Endothelial cell (in vitro differentiated cells): ENCODE data around the gene ZBTB20. TPM values are rescaled to one million over a fixed set of nuclear protein-coding genes. Genes with fewer than 3 reads are reported as not detected.

Source experiments
- DNase-seq: peaks from one replicate; pipeline ENCODE4 v3.0.0; 2021; ENCODE audit warnings: low spot score
- H3K27ac Mint-ChIP-seq: one replicate; pipeline ENCODE4 v1.8.0; 2021; ENCODE audit warnings: mixed read lengths, inconsistent platforms; ENCODE audit not compliant: unreplicated experiment
- H3K27me3 Mint-ChIP-seq: one replicate; pipeline ENCODE4 v1.8.0; 2021; ENCODE audit warnings: mild to moderate bottlenecking, moderate library complexity, mixed read lengths, inconsistent platforms; ENCODE audit not compliant: unreplicated experiment
- H3K36me3 Mint-ChIP-seq: one replicate; pipeline ENCODE4 v1.8.0; 2021; ENCODE audit warnings: mild to moderate bottlenecking, low read depth, mixed read lengths, inconsistent platforms; ENCODE audit not compliant: unreplicated experiment
- H3K4me1 Mint-ChIP-seq: one replicate; pipeline ENCODE4 v1.8.0; 2021; ENCODE audit warnings: mild to moderate bottlenecking, mixed read lengths, inconsistent platforms; ENCODE audit not compliant: unreplicated experiment
- H3K4me3 Mint-ChIP-seq: one replicate; pipeline ENCODE4 v1.8.0; 2021; ENCODE audit warnings: mild to moderate bottlenecking, mixed read lengths, inconsistent platforms; ENCODE audit not compliant: unreplicated experiment
- H3K9me3 Mint-ChIP-seq: one replicate; pipeline ENCODE4 v1.8.0; 2021; ENCODE audit warnings: mixed read lengths, inconsistent platforms; ENCODE audit not compliant: unreplicated experiment
- microRNA-seq: library from miRNA; unstranded; fragments of <30 nt; microRNA quantifications from one replicate; pipeline ENCODE4, GENCODE V29; 2020; ENCODE audit not compliant: unreplicated experiment
- total RNA-seq: library from RNA; stranded (reverse); fragmentation: NEBNext Ultra II Directional; extraction: Animal tissue kit (Norgen Biotek cat#: 25700); gene quantifications from one replicate; pipeline ENCODE4 v1.2.1, GENCODE V29; 2021; ENCODE audit not compliant: unreplicated experiment
- TF ChIP-seq, protein P1 (sequence below): fragments of 200-600 bp; sonication (generic); IDR thresholded peaks from one replicate; pipeline ENCODE4 v1.5.0; 2021; ENCODE audit warnings: antibody characterized with exemption; ENCODE audit not compliant: unreplicated experiment

The ZBTB20 gene
- total RNA-seq, 1 donor from 2014 or later, result 4.2 TPM

DNA sequence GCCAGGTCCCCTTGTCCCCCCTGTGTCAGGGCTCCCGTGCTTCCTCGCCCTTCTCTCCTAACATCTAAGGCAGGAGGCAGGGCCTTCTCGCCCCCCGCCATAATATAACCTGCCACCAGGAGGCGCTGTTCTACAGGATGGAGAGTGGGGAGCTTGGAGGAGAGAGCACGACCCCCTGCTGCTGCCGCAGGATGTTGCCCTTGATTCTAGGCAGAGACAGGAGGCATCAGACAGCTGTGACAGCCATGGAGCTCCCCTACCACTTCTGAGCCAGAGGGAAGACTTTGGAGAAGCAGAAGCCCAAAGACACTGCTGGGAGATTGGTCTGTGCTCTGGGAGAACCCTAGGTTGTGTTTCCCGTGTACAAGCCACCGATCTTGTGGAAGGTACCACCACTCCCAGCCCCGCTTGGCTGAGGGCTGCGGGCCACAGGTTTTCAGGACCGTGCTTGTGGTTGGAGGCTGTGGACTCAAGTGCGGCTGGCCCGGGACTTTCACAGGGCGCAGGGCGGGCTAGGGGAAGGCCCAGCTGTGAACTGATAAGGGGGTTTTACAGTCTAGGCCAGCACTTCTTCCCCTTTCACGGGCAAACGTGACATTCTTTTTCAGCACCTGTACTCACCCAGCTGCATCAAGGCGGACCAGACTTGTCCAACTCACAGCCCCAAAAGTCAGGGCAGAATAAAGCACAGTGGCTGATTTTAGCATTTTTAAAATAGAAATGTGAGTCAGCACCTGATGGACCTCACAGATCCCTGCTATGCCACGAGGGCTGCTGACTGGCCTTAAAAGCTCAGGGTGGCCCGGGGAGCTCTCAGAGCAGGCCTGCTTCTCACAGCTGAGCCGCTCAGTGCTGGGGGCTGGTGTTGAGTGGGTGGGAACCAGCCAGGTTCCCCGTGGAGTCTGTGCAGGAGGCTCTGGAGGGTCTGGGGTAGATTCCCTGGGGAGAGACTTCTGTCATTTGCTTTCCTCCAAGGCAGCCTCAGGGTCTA lies 855.9 kb downstream of the ZBTB20 start:
- Mint-ChIP-seq H3K4me1 (peaks cover 12% of the 10 kb centered on the region), H3K27ac (no peak overlapping the region)
- TF ChIP-seq, protein P1, sequence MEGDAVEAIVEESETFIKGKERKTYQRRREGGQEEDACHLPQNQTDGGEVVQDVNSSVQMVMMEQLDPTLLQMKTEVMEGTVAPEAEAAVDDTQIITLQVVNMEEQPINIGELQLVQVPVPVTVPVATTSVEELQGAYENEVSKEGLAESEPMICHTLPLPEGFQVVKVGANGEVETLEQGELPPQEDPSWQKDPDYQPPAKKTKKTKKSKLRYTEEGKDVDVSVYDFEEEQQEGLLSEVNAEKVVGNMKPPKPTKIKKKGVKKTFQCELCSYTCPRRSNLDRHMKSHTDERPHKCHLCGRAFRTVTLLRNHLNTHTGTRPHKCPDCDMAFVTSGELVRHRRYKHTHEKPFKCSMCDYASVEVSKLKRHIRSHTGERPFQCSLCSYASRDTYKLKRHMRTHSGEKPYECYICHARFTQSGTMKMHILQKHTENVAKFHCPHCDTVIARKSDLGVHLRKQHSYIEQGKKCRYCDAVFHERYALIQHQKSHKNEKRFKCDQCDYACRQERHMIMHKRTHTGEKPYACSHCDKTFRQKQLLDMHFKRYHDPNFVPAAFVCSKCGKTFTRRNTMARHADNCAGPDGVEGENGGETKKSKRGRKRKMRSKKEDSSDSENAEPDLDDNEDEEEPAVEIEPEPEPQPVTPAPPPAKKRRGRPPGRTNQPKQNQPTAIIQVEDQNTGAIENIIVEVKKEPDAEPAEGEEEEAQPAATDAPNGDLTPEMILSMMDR, result peak; percentile 96

DNA sequence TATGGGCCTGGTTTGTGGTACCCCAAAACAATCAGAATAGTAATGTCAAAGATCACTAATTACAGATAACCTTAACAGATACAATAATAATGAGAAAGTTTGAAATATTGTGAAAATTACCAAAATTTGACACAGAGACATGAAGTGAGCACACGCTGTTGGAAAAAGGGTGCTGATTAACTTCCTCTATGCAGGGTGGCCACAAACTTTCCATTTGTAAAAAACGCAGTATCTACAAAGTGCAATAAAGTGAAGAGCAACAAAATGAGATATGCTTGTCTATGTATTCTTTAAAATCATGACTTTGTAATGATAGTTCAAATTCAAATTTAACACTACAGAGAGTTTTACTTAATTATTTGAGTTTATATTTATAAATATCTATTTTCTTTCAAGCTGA lies 860.8 kb downstream of the ZBTB20 start:
- H3K4me1 Mint-ChIP-seq, result no peaks in the 10 kb centered on the region
- H3K9me3 Mint-ChIP-seq, result no peaks in the 10 kb centered on the region
- H3K4me3 Mint-ChIP-seq, result no peak overlapping the region
- no peak for DNase-seq
- TF ChIP-seq, protein P1, result no peak
- H3K27me3 Mint-ChIP-seq, result no peaks in the 10 kb centered on the region
- H3K27ac Mint-ChIP-seq, result no peak overlapping the region
- H3K36me3 Mint-ChIP-seq, result no peaks in the 10 kb centered on the region

More for the DNA sequence above, 855.9 kb downstream of the ZBTB20 start:
- no peaks in the 10 kb centered on the region for H3K36me3 Mint-ChIP-seq
- H3K4me3 Mint-ChIP-seq, result no peak overlapping the region
- H3K9me3 Mint-ChIP-seq, result no peaks in the 10 kb centered on the region
- peak; percentile 90 for DNase-seq
- H3K27me3 Mint-ChIP-seq, result peaks cover 7% of the 10 kb centered on the region

DNA sequence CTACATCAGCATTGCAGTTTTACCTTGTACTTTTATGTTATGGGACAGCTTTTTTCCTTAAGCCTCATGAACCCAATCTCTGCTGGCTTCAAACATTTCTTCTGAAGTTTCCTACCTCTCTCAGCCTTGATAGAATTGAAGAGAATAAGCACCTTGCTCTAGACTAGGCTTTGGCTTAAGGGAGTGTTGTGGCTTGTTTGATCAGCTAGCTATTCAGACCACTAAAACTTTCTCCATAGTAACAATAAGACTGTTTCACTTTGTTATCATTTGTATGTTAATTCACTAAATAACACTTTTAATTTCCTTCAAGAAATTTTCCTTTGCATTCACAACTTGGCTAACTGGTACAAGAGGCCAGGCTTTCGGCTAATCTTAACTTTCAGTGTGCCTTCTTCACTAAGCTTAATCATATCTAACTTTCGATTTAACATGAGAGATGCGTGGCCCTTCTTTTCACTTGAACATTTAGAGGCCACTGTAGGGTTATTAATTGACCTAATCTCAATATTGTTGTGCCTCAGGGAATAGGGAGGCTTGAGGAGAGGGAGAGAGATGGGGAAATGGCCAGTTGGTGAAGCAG lies 861.3 kb downstream of the ZBTB20 start:
- no peak for DNase-seq
- no peaks in the 10 kb centered on the region for H3K9me3 Mint-ChIP-seq
- no peaks in the 10 kb centered on the region for H3K27me3 Mint-ChIP-seq
- TF ChIP-seq, protein P1, result no peak
- H3K4me1 Mint-ChIP-seq, result no peaks in the 10 kb centered on the region
- no peak overlapping the region for H3K4me3 Mint-ChIP-seq
- no peaks in the 10 kb centered on the region for H3K36me3 Mint-ChIP-seq
- H3K27ac Mint-ChIP-seq, result no peak overlapping the region

DNA sequence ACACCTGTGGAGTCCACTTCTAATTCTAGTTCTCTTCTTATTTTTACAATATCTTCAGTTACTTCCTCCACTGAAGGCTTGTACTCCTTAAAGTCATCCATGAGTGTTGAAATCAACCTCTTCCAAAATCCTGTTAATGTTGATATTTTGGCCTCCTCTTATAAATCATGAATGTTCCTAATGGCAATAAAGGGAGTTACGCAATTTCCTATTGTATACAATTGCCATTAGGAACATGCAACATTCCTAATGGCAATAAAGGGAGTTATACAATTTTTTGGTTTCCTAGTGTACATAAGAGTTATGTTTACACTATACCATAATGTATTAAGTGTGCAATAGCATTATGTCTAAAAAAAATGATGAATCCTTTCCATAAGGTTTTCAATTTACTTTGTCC lies 862.4 kb downstream of the ZBTB20 start:
- no peak for DNase-seq
- no peaks in the 10 kb centered on the region for H3K9me3 Mint-ChIP-seq
- TF ChIP-seq, protein P1, result no peak
- H3K27ac Mint-ChIP-seq, result no peak overlapping the region
- no peak overlapping the region for H3K4me3 Mint-ChIP-seq
- no peaks in the 10 kb centered on the region for H3K36me3 Mint-ChIP-seq
- H3K4me1 Mint-ChIP-seq, result no peaks in the 10 kb centered on the region
- no peaks in the 10 kb centered on the region for H3K27me3 Mint-ChIP-seq

Small RNA genes within 50 kb of the gene (microRNA-seq; reads per million reads assigned to microRNA genes)
- gene MIR4796, result 0.21 reads per million
